Urinary bladder (tissue), 4 donors: ENCODE data around the gene SNURF. TPM values are rescaled to one million over a fixed set of nuclear protein-coding genes. Genes with fewer than 3 reads are reported as not detected.
"Not testable (repeated sequence)": the region's sequence is repeated elsewhere in the genome, so short reads cannot be mapped to it uniquely, and the experiment has no call there.

ENCODE experiments used
- DNase-seq: peaks from one replicate; pipeline ENCODE4 v3.0.0-alpha.2; 2015; ENCODE audit errors: extremely low spot score
- H3K27ac ChIP-seq: one replicate; pipeline ENCODE4 v1.5.1; 2013; ENCODE audit warnings: low read depth, mild to moderate bottlenecking, moderate library complexity
- H3K36me3 ChIP-seq: one replicate; pipeline ENCODE4 v1.6.1; 2013; ENCODE audit warnings: mild to moderate bottlenecking, moderate library complexity; ENCODE audit not compliant: insufficient read depth
- H3K4me1 ChIP-seq: one replicate; pipeline ENCODE4 v1.6.1; 2013; ENCODE audit warnings: mild to moderate bottlenecking, moderate library complexity; ENCODE audit not compliant: insufficient read depth
- H3K4me3 ChIP-seq: one replicate; pipeline ENCODE4 v1.5.1; 2013; ENCODE audit warnings: low read depth, low read length
- WGBS: extraction: QIAGEN DNeasy Blood & Tissue Kit; methylation state at CpG from one replicate; pipeline ENCODE4 v1.1.7; 2013; 5-methylcytosine and 5-hydroxymethylcytosine counted together
- polyA plus RNA-seq: library from polyadenylated mRNA; stranded (reverse); fragments of 200-250 nt; gene quantifications from one replicate; pipeline ENCODE4 v1.2.3, GENCODE V29; 2013
- total RNA-seq: library from RNA; depleted of rRNA; stranded (reverse); fragments of >200 nt; gene quantifications from one replicate; pipeline ENCODE4 v1.2.3, GENCODE V29; 2014
- donor health status: healthy with polysubstance abuse.
- donor health status: healthy.

Gene SNURF
- total and polyA plus RNA-seq, 2 donors: 51.9 to 66.0 TPM

GRCh38 chr15:24945711-24946110 is 9.1 kb upstream of the SNURF start:
- no peak for DNase-seq
- no peak overlapping the region for H3K27ac ChIP-seq
- H3K4me1 ChIP-seq: no peaks in the 10 kb centered on the region
- no peaks in the 10 kb centered on the region for H3K36me3 ChIP-seq
- no peak overlapping the region for H3K4me3 ChIP-seq
- 72% methylated on average over 1 of the region's 1 CpG for WGBS

- H3K4me1 ChIP-seq: no peaks in the 10 kb centered on the region
- 68% methylated on average over 3 of the region's 3 CpGs for whole genome bisulfite sequencing
- no peaks in the 10 kb centered on the region for H3K36me3 ChIP-seq
- no peak overlapping the region for H3K4me3 ChIP-seq
- DNase-seq: no peak
- no peak overlapping the region for H3K27ac ChIP-seq
Measured at GRCh38 chr15:24948495-24948894, 6.3 kb upstream of the SNURF start.

GRCh38 chr15:24955531-24955921 is 739 bp downstream of the SNURF start:
- no peak for DNase-seq

GRCh38 chr15:24956111-24956838 is 1.5 kb downstream of the SNURF start:
- H3K27ac ChIP-seq: peak overlapping the region; percentile 95
- H3K4me1 ChIP-seq: no peaks in the 10 kb centered on the region
- DNase-seq: peak; percentile 54
- peak overlapping the region; percentile 74 for H3K4me3 ChIP-seq
- 46% methylated on average over 28 of the region's 28 CpGs for WGBS
- H3K36me3 ChIP-seq: no peaks in the 10 kb centered on the region

More at GRCh38 chr15:24955531-24955921, 739 bp downstream of the SNURF start:
- Histone ChIP-seq H3K27ac (peak overlapping the region; percentile 95), H3K4me1 (no peaks in the 10 kb centered on the region), H3K4me3 (peak overlapping the region; percentile 74), H3K36me3 (no peaks in the 10 kb centered on the region)
- 45% methylated on average over 31 of the region's 31 CpGs for WGBS

- no peak overlapping the region for H3K4me3 ChIP-seq
- no peak overlapping the region for H3K27ac ChIP-seq
- 72% methylated on average over 2 of the region's 2 CpGs for WGBS
Measured at GRCh38 chr15:24957691-24958090, 2.9 kb downstream of the SNURF start.

GRCh38 chr15:24961967-24962366 is 7.2 kb downstream of the SNURF start:
- no peak overlapping the region for H3K27ac ChIP-seq
- no peaks in the 10 kb centered on the region for H3K4me1 ChIP-seq
- DNase-seq: no peak
- H3K4me3 ChIP-seq: no peak overlapping the region
- no peaks in the 10 kb centered on the region for H3K36me3 ChIP-seq
- WGBS: 85% methylated on average over 4 of the region's 4 CpGs

More at GRCh38 chr15:24957691-24958090, 2.9 kb downstream of the SNURF start:
- DNase-seq: no peak
- H3K4me1 ChIP-seq: no peaks in the 10 kb centered on the region
- H3K36me3 ChIP-seq: no peaks in the 10 kb centered on the region

GRCh38 chr15:24962880-24963279 is 8.1 kb downstream of the SNURF start:
- 91% methylated on average over 4 of the region's 4 CpGs for WGBS
- H3K36me3 ChIP-seq: no peaks in the 10 kb centered on the region
- no peak for DNase-seq
- no peak overlapping the region for H3K4me3 ChIP-seq
- no peaks in the 10 kb centered on the region for H3K4me1 ChIP-seq
- H3K27ac ChIP-seq: no peak overlapping the region

GRCh38 chr15:24966364-24967103 is 11.7 kb downstream of the SNURF start:
- Histone ChIP-seq H3K27ac (no peak overlapping the region), H3K36me3 (peaks cover 3% of the 10 kb centered on the region), H3K4me1 (no peaks in the 10 kb centered on the region), H3K4me3 (no peak overlapping the region)
- no peak for DNase-seq
- 72% methylated on average over 4 of the region's 4 CpGs for WGBS

GRCh38 chr15:24971052-24971451 is 16.3 kb downstream of the SNURF start:
- no peak for DNase-seq
- H3K27ac ChIP-seq: no peak overlapping the region
- H3K4me1 ChIP-seq: no peaks in the 10 kb centered on the region
- no peak overlapping the region for H3K4me3 ChIP-seq
- 74% methylated on average over 3 of the region's 3 CpGs for WGBS
- H3K36me3 ChIP-seq: peaks cover 5% of the 10 kb centered on the region

- Histone ChIP-seq H3K4me1 (no peaks in the 10 kb centered on the region), H3K27ac (no peak overlapping the region), H3K4me3 (no peak overlapping the region), H3K36me3 (peaks cover 7% of the 10 kb centered on the region)
- DNase-seq: no peak
- 95% methylated on average over 8 of the region's 8 CpGs for WGBS
Measured at GRCh38 chr15:24971772-24972171, 17.0 kb downstream of the SNURF start.

- H3K27ac ChIP-seq, H3K4me1 ChIP-seq, H3K4me3 ChIP-seq, H3K36me3 ChIP-seq, DNase-seq: not testable (repeated sequence)
- WGBS: 94% methylated on average over 5 of the region's 5 CpGs
Measured at GRCh38 chr15:24972707-24973106, 17.9 kb downstream of the SNURF start.

- Histone ChIP-seq H3K4me1 (no peaks in the 10 kb centered on the region), H3K36me3 (peaks cover 10% of the 10 kb centered on the region), H3K4me3 (no peak overlapping the region), H3K27ac (no peak overlapping the region)
- 86% methylated on average over 3 of the region's 3 CpGs for WGBS
- DNase-seq: no peak
Measured at GRCh38 chr15:24976932-24977331, 22.1 kb downstream of the SNURF start.

GRCh38 chr15:24977686-24978085 is 22.9 kb downstream of the SNURF start:
- peaks cover 10% of the 10 kb centered on the region for H3K36me3 ChIP-seq

GRCh38 chr15:24985224-24985623 is 30.4 kb downstream of the SNURF start:
- no peak overlapping the region for H3K4me3 ChIP-seq
- no peak overlapping the region for H3K27ac ChIP-seq
- WGBS: 92% methylated on average over 7 of the region's 7 CpGs
- no peak for DNase-seq
- peaks cover 7% of the 10 kb centered on the region for H3K36me3 ChIP-seq
- H3K4me1 ChIP-seq: no peaks in the 10 kb centered on the region

More at GRCh38 chr15:24977686-24978085, 22.9 kb downstream of the SNURF start:
- H3K27ac ChIP-seq: no peak overlapping the region
- no peaks in the 10 kb centered on the region for H3K4me1 ChIP-seq
- no peak overlapping the region for H3K4me3 ChIP-seq
- WGBS: 93% methylated on average over 9 of the region's 9 CpGs
- no peak for DNase-seq
